Fibroblast of skin of abdomen (primary cell): Measurements from ENCODE around the gene HMBS.
A peak's percentile ranks its signal among the peaks of the same experiment; 100 is the strongest.

Experiments used
- DNase-seq: peaks from one replicate; pipeline ENCODE4 v3.0.0-alpha.2; 2013

Gene HMBS

DNA sequence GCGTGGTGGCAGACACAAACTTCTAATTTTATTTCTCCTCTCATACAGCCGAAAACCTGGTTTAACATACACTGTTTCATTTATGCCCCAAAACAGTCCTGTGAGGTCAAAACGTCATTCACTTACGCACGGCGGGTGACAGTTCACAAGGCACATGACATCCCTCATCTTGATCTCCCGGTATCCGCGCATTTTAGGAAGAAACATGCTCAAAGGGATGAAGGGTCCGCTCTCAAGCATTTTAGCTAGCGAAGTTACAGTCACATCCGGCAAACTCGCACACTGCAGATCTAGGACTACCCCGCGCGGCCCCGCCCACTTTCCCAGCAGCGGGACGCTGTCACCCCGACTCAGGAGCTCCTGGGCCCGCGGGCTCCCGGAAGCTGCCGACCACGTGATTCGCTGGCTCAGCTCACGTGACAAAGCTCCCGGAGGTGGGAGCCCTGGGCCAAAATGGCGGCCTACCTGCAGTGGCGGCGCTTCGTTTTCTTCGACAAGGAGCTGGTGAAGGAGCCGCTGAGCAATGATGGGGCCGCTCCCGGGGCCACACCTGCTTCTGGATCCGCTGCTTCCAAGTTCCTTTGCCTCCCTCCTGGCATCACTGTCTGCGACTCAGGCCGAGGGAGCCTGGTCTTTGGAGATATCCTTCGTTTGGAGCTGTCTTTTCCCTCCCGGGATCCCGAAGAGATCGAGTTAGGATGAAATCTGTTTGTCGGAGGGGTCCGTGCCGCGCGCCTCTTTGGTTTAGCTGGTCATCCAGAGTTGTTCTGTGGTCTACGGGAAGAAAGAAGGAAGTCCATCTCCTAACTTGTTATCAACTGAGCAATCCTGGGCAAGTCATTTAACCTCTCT, 17.1 kb upstream of the HMBS start, which contains the start of gene VPS11:
Gene VPS11 (plus strand): TSS at position 448 of the 852 bp plus-strand sequence. CDS start 6 bp downstream, at position 454.
- peak; percentile 96 for DNase-seq

DNA sequence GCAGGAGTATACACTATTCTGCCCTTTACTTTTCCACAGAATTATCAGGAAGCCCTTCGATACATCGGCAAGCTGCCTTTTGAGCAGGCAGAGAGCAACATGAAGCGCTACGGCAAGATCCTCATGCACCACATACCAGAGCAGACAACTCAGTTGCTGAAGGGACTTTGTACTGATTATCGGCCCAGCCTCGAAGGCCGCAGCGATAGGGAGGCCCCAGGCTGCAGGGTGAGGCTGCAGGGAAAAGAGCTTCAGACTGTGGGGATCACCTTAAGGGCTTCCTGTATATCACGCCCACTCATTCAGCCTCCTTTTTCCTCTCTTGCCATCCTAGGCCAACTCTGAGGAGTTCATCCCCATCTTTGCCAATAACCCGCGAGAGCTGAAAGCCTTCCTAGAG, 6.8 kb upstream of the HMBS start:
- no peak for DNase-seq

- DNase-seq: no peak
Observed at GRCh38 chr11:119078675-119079420, 5.8 kb upstream of the HMBS start.

- DNase-seq: no peak
Observed at GRCh38 chr11:119081682-119082260, 2.9 kb upstream of the HMBS start.

- no peak for DNase-seq
Observed at GRCh38 chr11:119085437-119085847, 761 bp downstream of the HMBS start.

- DNase-seq: no peak
Observed at GRCh38 chr11:119087123-119087522, 2.4 kb downstream of the HMBS start.

DNA sequence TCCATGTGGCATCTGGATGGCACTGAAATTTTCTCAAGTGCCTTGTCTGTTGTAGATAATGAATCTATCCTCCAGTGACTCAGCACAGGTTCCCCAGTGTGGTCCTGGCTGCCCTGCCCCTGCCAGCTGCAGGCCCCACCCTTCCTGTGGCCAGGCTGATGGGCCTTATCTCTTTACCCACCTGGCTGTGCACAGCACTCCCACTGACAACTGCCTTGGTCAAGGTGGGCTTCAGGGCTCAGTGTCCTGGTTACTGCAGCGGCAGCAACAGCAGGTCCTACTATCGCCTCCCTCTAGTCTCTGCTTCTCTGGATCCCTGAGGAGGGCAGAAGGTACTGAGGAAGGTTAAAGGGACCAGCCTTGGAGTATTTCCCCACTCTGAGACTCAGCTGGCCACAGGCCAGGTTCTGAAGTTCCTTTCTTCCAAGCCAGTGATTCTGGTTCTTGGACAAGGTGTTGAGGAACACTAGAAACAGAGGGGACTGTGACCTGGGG, 3.1 kb downstream of the HMBS start:
- DNase-seq: no peak

DNA sequence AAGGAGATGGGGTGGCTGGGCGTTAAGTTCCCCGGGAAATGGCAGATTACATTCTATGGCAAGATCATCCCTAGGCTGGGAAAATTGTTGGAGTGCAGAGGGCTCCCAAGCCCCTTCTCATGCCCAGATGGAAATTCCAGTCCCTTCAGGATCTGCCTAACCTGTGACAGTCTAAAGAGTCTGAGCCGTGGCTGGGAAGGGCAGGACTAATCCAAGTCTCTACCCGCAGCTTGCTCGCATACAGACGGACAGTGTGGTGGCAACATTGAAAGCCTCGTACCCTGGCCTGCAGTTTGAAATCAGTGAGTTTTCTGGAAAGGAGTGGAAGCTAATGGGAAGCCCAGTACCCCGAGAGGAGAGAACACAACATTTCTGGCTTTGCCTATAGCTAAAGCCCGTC, 3.7 kb downstream of the HMBS start:
- DNase-seq: no peak

- no peak for DNase-seq
Observed at GRCh38 chr11:119089319-119089718, 4.6 kb downstream of the HMBS start.

GRCh38 chr11:119091178-119091577, 6.5 kb downstream of the HMBS start:
- peak; percentile 36 for DNase-seq

- DNase-seq: no peak
Observed at GRCh38 chr11:119091966-119092879, 7.5 kb downstream of the HMBS start.

DNA sequence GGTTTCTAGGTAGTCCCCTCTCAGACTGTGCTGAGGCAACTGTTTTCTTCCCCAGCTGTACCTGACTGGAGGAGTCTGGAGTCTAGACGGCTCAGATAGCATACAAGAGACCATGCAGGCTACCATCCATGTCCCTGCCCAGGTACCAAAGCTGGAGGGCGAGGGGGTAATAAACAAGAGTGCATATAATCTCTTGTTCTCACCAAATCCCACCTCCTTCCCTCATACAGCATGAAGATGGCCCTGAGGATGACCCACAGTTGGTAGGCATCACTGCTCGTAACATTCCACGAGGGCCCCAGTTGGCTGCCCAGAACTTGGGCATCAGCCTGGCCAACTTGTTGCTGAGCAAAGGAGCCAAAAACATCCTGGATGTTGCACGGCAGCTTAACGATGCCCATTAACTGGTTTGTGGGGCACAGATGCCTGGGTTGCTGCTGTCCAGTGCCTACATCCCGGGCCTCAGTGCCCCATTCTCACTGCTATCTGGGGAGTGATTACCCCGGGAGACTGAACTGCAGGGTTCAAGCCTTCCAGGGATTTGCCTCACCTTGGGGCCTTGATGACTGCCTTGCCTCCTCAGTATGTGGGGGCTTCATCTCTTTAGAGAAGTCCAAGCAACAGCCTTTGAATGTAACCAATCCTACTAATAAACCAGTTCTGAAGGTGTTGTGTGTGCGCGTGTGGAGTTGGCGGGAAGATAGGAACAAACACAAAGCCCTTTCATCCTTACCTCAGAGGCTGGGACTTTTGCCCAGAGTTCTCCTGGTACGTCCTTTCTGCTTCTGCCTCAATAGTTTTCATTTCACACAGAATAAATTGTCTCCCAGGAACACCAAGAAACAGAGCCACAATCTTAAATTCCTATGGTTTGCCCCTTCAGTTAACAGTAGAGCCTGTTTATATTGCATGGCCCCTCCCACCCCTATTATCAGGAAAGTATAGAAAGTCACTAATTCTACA, 8.5 kb downstream of the HMBS start:
- no peak for DNase-seq

- peak; percentile 28 for DNase-seq
Observed at GRCh38 chr11:119093942-119094815, 9.5 kb downstream of the HMBS start.

DNA sequence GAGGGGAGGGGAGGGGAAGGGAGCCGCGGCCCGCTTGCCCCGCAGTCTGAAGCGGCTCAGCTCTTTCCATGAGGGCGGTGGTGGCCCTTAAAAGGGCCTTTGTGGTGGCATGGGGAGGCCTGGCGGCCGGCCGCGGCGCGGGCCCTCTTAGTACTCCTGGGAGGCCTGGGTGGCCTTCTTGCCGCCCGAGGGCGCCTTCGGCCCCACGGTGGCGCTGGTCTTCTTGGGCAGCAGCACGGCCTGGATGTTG, 10.1 kb downstream of the HMBS start:
- DNase-seq: peak; percentile 82

- DNase-seq: peak; percentile 100
Observed at GRCh38 chr11:119095066-119095880, 10.6 kb downstream of the HMBS start.

GRCh38 chr11:119099711-119100110, 15.0 kb downstream of the HMBS start:
- no peak for DNase-seq

- peak; percentile 31 for DNase-seq
Observed at GRCh38 chr11:119100246-119100970, 15.7 kb downstream of the HMBS start.

- DNase-seq: no peak
Observed at GRCh38 chr11:119100994-119101758, 16.5 kb downstream of the HMBS start.
